ENCODE results near the gene INMT. TPM values are rescaled to one million over a fixed set of nuclear protein-coding genes. Genes with fewer than 3 reads are reported as not detected.

INMT gene
- total and polyA plus RNA-seq, 2 of the 8 experiments (the other 6 are each of a cell fraction or from before 2014, with no cell fraction given) = 0.60 to 0.94 TPM

DNA sequence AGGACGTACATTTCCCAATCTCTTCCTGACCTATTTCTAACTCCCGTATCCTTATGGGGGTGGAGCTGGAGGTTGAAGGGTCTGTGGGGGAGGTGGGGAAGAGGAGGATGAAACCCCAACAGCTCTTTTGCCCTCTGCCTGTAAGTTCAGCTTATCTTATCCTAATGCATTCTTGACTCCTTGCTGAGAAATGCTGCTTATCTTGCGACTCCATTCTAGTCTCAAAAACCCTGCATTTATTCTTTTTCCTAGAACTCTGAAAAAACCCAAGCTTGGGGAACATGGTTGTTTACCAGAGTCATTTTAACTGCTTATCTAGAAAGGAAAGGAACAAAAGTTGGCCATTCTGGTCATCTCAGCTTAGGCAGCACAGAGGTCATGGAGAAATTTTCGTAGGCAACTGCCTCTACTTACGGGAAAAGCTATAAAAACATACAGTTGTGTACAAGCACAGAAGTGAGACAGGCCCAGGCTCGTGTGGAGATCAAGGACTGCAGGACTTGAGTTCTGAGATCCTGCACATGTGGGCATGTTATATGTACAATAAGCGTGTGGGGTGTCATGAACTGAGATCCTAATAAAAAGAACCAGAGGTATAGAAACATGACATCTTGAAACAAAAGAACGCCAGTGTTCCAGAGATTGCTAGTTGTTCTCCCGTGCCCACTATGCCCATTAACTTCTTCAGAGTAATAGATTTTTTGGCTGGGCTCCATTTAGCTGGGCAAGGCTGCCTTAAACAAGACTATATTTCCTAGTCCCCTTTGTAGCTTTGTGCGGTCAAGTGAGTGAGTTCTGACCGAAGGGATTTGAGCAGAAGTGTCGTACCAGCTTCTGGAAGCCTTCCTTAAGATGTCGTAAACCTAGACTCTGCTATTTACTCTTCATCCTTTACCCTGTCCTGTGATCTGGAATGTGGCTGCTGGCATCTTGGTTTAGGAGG, 9.6 kb downstream of the INMT start (continued):
- TF ChIP-seq, protein P1, sequence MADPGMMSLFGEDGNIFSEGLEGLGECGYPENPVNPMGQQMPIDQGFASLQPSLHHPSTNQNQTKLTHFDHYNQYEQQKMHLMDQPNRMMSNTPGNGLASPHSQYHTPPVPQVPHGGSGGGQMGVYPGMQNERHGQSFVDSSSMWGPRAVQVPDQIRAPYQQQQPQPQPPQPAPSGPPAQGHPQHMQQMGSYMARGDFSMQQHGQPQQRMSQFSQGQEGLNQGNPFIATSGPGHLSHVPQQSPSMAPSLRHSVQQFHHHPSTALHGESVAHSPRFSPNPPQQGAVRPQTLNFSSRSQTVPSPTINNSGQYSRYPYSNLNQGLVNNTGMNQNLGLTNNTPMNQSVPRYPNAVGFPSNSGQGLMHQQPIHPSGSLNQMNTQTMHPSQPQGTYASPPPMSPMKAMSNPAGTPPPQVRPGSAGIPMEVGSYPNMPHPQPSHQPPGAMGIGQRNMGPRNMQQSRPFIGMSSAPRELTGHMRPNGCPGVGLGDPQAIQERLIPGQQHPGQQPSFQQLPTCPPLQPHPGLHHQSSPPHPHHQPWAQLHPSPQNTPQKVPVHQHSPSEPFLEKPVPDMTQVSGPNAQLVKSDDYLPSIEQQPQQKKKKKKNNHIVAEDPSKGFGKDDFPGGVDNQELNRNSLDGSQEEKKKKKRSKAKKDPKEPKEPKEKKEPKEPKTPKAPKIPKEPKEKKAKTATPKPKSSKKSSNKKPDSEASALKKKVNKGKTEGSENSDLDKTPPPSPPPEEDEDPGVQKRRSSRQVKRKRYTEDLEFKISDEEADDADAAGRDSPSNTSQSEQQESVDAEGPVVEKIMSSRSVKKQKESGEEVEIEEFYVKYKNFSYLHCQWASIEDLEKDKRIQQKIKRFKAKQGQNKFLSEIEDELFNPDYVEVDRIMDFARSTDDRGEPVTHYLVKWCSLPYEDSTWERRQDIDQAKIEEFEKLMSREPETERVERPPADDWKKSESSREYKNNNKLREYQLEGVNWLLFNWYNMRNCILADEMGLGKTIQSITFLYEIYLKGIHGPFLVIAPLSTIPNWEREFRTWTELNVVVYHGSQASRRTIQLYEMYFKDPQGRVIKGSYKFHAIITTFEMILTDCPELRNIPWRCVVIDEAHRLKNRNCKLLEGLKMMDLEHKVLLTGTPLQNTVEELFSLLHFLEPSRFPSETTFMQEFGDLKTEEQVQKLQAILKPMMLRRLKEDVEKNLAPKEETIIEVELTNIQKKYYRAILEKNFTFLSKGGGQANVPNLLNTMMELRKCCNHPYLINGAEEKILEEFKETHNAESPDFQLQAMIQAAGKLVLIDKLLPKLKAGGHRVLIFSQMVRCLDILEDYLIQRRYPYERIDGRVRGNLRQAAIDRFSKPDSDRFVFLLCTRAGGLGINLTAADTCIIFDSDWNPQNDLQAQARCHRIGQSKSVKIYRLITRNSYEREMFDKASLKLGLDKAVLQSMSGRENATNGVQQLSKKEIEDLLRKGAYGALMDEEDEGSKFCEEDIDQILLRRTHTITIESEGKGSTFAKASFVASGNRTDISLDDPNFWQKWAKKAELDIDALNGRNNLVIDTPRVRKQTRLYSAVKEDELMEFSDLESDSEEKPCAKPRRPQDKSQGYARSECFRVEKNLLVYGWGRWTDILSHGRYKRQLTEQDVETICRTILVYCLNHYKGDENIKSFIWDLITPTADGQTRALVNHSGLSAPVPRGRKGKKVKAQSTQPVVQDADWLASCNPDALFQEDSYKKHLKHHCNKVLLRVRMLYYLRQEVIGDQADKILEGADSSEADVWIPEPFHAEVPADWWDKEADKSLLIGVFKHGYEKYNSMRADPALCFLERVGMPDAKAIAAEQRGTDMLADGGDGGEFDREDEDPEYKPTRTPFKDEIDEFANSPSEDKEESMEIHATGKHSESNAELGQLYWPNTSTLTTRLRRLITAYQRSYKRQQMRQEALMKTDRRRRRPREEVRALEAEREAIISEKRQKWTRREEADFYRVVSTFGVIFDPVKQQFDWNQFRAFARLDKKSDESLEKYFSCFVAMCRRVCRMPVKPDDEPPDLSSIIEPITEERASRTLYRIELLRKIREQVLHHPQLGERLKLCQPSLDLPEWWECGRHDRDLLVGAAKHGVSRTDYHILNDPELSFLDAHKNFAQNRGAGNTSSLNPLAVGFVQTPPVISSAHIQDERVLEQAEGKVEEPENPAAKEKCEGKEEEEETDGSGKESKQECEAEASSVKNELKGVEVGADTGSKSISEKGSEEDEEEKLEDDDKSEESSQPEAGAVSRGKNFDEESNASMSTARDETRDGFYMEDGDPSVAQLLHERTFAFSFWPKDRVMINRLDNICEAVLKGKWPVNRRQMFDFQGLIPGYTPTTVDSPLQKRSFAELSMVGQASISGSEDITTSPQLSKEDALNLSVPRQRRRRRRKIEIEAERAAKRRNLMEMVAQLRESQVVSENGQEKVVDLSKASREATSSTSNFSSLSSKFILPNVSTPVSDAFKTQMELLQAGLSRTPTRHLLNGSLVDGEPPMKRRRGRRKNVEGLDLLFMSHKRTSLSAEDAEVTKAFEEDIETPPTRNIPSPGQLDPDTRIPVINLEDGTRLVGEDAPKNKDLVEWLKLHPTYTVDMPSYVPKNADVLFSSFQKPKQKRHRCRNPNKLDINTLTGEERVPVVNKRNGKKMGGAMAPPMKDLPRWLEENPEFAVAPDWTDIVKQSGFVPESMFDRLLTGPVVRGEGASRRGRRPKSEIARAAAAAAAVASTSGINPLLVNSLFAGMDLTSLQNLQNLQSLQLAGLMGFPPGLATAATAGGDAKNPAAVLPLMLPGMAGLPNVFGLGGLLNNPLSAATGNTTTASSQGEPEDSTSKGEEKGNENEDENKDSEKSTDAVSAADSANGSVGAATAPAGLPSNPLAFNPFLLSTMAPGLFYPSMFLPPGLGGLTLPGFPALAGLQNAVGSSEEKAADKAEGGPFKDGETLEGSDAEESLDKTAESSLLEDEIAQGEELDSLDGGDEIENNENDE (IDR thresholded peaks at IDR 0.05; ENCODE audit: insufficient replicate concordance, low read length) = no peak
- no peak for TF ChIP-seq MAFK (IDR thresholded peaks at IDR 0.05; ENCODE audit: low read depth, low read length)
